GM19397 (cell line): ENCODE data around the gene ZDHHC17.
A peak's percentile ranks its signal among the peaks of the same experiment; 100 is the strongest.

Source experiments
- ATAC-seq: cut with Tn5 transposase; IDR thresholded peaks from one replicate; pipeline ENCODE4 v1.9.1; 2021; ENCODE audit warnings: mild to moderate bottlenecking, moderate library complexity; ENCODE audit not compliant: unreplicated experiment

The ZDHHC17 gene

GRCh38 chr12:76813972-76814371 is 50.1 kb downstream of the ZDHHC17 start:
- ATAC-seq: no peak

GRCh38 chr12:76820888-76821482 is 57.1 kb downstream of the ZDHHC17 start:
- ATAC-seq: no peak

GRCh38 chr12:76830436-76830835 is 66.5 kb downstream of the ZDHHC17 start:
- no peak for ATAC-seq

GRCh38 chr12:76836633-76837032 is 72.7 kb downstream of the ZDHHC17 start:
- ATAC-seq: no peak

- ATAC-seq: no peak
These were observed 83.3 kb downstream of the ZDHHC17 start for GRCh38 chr12:76847260-76847659.

GRCh38 chr12:76848132-76848531 is 84.2 kb downstream of the ZDHHC17 start:
- ATAC-seq: no peak

GRCh38 chr12:76852106-76852505 is 88.2 kb downstream of the ZDHHC17 start:
- no peak for ATAC-seq

- no peak for ATAC-seq
These were observed 91.4 kb downstream of the ZDHHC17 start for GRCh38 chr12:76855271-76855670.

- no peak for ATAC-seq
These were observed 92.2 kb downstream of the ZDHHC17 start for GRCh38 chr12:76856018-76856644.

- ATAC-seq: no peak
These were observed 95.7 kb downstream of the ZDHHC17 start for GRCh38 chr12:76859611-76860010.

GRCh38 chr12:76860256-76860655 is 96.3 kb downstream of the ZDHHC17 start:
- ATAC-seq: no peak

GRCh38 chr12:76863005-76863670 is 99.2 kb downstream of the ZDHHC17 start:
- no peak for ATAC-seq

- no peak for ATAC-seq
These were observed 99.9 kb downstream of the ZDHHC17 start for GRCh38 chr12:76863837-76864236.

GRCh38 chr12:76864791-76865400 is 101.0 kb downstream of the ZDHHC17 start:
- peak; percentile 69 for ATAC-seq

GRCh38 chr12:76866151-76866567 is 102.2 kb downstream of the ZDHHC17 start:
- no peak for ATAC-seq

- ATAC-seq: peak; percentile 57
These were observed 102.8 kb downstream of the ZDHHC17 start for GRCh38 chr12:76866726-76867125.

- ATAC-seq: no peak
These were observed 107.2 kb downstream of the ZDHHC17 start for GRCh38 chr12:76871082-76871481.

- no peak for ATAC-seq
These were observed 107.8 kb downstream of the ZDHHC17 start for GRCh38 chr12:76871742-76872141.

GRCh38 chr12:76872415-76872814 is 108.5 kb downstream of the ZDHHC17 start:
- no peak for ATAC-seq

GRCh38 chr12:76874027-76874426 is 110.1 kb downstream of the ZDHHC17 start:
- no peak for ATAC-seq

- no peak for ATAC-seq
These were observed 110.7 kb downstream of the ZDHHC17 start for GRCh38 chr12:76874491-76875190.
